ENCODE data around the gene MGAT5.

The MGAT5 gene

DNA sequence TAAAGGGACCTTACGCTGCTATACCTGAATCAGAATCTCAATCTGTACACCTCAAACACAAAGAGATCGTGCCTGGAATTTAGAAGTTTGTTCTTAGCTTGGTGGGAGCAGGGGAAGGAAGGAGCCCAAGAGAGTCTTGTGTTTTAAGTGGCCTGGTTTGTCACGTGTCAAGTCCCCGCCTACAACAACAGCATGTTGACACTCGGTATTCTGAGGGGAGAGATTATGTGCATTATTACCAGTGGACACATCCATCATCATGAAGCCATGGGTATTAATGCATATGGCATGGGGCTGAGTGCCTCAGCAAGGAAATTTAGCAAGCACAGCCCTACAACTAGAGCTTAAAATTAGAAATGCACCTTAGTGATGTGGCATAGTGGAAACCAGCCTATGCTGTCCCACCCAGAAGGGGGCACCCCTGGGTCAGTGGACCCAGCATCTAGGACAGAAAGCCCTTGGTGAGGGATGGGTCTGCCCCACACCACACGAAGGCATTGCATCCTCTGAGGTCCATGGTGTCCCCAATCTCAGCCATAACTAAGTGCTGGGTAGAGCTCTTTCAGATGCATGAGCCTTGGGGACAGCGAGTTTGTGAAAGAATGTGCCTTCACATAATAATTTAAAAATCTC lies 138.7 kb downstream of the MGAT5 start:
- TF ChIP-seq, protein P1, sequence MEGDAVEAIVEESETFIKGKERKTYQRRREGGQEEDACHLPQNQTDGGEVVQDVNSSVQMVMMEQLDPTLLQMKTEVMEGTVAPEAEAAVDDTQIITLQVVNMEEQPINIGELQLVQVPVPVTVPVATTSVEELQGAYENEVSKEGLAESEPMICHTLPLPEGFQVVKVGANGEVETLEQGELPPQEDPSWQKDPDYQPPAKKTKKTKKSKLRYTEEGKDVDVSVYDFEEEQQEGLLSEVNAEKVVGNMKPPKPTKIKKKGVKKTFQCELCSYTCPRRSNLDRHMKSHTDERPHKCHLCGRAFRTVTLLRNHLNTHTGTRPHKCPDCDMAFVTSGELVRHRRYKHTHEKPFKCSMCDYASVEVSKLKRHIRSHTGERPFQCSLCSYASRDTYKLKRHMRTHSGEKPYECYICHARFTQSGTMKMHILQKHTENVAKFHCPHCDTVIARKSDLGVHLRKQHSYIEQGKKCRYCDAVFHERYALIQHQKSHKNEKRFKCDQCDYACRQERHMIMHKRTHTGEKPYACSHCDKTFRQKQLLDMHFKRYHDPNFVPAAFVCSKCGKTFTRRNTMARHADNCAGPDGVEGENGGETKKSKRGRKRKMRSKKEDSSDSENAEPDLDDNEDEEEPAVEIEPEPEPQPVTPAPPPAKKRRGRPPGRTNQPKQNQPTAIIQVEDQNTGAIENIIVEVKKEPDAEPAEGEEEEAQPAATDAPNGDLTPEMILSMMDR (IDR thresholded peaks at IDR 0.05; ENCODE audit: low read depth, low read length, missing control alignments): no peak
- Histone ChIP-seq H3K27ac (no peak overlapping the region), H3K27me3 (replicated peaks) (no peaks in the 10 kb centered on the region), H3K36me3 (replicated peaks) (no peaks in the 10 kb centered on the region), H3K4me3 (ENCODE audit: low read depth, low read length) (no peak overlapping the region)
- in situ Hi-C loops (cut with HindIII; ENCODE audit: low pct_ligation_motif_present, low sequenced_read_pairs): no loop called here
- DNase-seq: no peak

DNA sequence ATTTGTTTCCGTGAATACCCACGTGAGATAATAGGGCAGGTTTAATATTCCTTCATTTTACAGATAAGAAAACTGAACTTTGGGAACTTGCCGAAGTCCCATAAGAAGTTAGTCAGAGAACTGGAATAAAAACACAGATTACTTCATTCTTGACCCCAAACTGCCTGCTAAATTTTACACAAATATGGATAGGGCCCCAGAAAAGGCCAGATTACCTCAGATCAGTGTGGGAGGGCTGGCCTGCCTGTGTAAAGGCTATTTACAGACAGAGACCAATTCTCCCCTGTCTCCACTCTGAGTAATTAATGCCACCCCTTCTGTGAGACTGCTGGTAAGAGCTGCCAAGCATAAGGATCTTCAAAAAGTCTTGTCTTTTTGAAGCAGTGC lies 139.2 kb downstream of the MGAT5 start:
- no peak for DNase-seq
- Histone ChIP-seq H3K36me3 (replicated peaks) (no peaks in the 10 kb centered on the region), H3K27ac (no peak overlapping the region), H3K4me3 (ENCODE audit: low read depth, low read length) (no peak overlapping the region), H3K27me3 (replicated peaks) (no peaks in the 10 kb centered on the region)
- TF ChIP-seq, protein P1 (IDR thresholded peaks at IDR 0.05; ENCODE audit: low read depth, low read length, missing control alignments): no peak
- in situ Hi-C loops (cut with HindIII; ENCODE audit: low pct_ligation_motif_present, low sequenced_read_pairs): no loop called here

DNA sequence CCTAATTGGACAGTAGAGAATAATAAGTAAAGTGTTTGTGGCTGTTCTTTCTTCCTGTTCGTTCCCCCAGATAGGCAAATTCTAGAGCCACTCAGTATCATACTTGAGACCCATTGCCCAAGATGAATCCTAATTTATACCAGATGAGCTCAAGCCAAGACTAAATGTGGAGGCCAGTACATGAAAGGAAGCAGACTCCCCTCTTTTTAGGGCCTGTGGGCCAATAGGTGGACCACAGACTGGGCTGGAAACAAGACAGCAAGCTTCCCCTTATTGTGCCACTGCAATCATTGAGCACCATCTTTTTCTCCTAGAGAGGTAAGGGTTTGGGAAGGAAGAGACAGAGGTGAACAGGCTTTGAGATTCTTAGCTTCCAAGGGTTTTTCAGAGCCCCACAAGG lies 141.9 kb downstream of the MGAT5 start:
- no peak for DNase-seq
- Histone ChIP-seq H3K27ac (no peak overlapping the region), H3K36me3 (replicated peaks) (no peaks in the 10 kb centered on the region), H3K4me3 (ENCODE audit: low read depth, low read length) (no peak overlapping the region), H3K27me3 (replicated peaks) (no peaks in the 10 kb centered on the region)
- in situ Hi-C loops (cut with HindIII; ENCODE audit: low pct_ligation_motif_present, low sequenced_read_pairs): no loop called here
- TF ChIP-seq, protein P1 (IDR thresholded peaks at IDR 0.05; ENCODE audit: low read depth, low read length, missing control alignments): no peak

DNA sequence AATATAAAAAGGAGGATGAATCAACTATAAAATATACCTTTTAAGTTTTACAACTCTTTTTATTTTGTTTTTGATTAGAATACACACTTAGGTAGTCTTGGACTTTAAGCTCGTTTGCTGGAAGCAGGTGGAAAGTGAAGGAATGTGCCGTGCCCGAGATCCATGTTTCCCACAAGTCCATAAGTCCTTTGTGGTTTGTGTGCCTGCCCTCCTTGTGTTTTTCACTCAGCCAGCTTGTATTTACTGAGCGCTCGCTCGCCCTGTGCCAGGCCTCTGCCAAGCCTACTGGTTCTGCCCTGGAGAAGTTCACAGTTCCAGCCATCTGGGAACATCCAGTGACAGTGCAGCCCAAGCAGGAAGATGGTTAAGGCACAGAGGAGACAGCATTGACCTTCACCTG lies 142.6 kb downstream of the MGAT5 start:
- Histone ChIP-seq H3K36me3 (replicated peaks) (no peaks in the 10 kb centered on the region), H3K27ac (no peak overlapping the region), H3K4me3 (ENCODE audit: low read depth, low read length) (no peak overlapping the region), H3K27me3 (replicated peaks) (no peaks in the 10 kb centered on the region)
- TF ChIP-seq, protein P1 (IDR thresholded peaks at IDR 0.05; ENCODE audit: low read depth, low read length, missing control alignments): no peak
- in situ Hi-C loops (cut with HindIII; ENCODE audit: low pct_ligation_motif_present, low sequenced_read_pairs): no loop called here
- DNase-seq: no peak

DNA sequence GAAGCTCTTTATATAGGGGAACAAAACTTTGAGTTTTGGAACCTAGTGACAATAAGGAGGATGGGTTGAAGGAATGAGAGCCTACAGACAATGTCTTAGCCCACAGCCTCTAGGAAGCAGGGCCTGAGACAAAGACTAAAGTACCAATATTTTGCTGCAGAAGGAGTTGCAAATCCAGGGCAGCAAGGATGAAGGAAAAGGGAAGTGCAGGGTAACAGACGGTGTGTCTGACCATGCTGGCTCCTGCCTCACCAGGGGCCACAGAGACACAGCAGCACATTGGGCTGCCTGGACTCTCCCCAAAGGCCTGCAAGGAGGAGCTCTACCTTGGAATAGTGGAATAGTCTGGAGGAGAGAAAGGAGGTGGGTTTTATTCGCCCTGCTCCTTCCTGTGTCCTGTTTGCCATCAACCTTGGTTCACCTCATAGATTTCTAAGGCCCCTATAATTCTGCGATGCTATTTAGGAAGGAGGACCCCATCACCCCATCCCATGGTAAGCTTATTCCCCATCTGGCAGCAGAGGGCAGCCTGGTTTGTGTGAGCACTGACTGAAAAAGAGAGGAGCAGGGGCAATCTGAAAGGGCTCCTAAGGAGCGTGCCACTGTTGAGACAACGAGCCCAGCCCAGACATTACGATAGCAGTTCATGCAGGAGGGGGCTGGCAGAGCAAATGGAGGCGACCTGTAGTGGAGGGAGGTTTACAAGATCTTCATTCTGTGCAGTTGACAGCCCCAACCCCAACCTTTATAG lies 143.4 kb downstream of the MGAT5 start:
- H3K27ac ChIP-seq: no peak overlapping the region
- no peaks in the 10 kb centered on the region for H3K36me3 ChIP-seq (replicated peaks)
- TF ChIP-seq, protein P1 (IDR thresholded peaks at IDR 0.05; ENCODE audit: low read depth, low read length, missing control alignments): no peak
- H3K27me3 ChIP-seq (replicated peaks): no peaks in the 10 kb centered on the region
- H3K4me3 ChIP-seq (ENCODE audit: low read depth, low read length): no peak overlapping the region
- in situ Hi-C loops (cut with HindIII; ENCODE audit: low pct_ligation_motif_present, low sequenced_read_pairs): no loop called here
- DNase-seq: no peak

Data from brain microvascular endothelial cell (primary cell).